ENCODE results near the gene UBA1.

GRCh38 chrX:47191331-47191730, 2.3 kb upstream of the UBA1 start:
- TF ChIP-seq CTCF (IDR thresholded peaks at IDR 0.05; ENCODE audit: insufficient read depth, low read length) (no peak), POLR2AphosphoS5 (IDR thresholded peaks at IDR 0.05; ENCODE audit: low read depth) (no peak), REST (IDR thresholded peaks at IDR 0.05; ENCODE audit: insufficient replicate concordance, low read depth) (no peak), GABPA (IDR thresholded peaks at IDR 0.05; ENCODE audit: low read depth) (no peak)

Measured in HL-60 (cell line).